ENCODE data around the gene PDSS2.

PDSS2 gene

GRCh38 chr6:107217248-107217647 lies 242.1 kb downstream of the PDSS2 start:
- Histone ChIP-seq H3K9ac (ENCODE audit: low read length in 5 of 5) (no peak overlapping the region), H3K27me3 (ENCODE audit: control insufficient read depth in 5 of 5, insufficient read depth in 4 of 5, low read length in 5 of 5) (no peaks in the 10 kb centered on the region), H3K4me1 (ENCODE audit: control insufficient read depth in 5 of 5, insufficient read depth in 5 of 5, low read length in 5 of 5) (no peaks in the 10 kb centered on the region), H3K4me3 (ENCODE audit: low read depth in 1 of 5, low read length in 5 of 5) (no peak overlapping the region), H3K9me3 (ENCODE audit: control insufficient read depth in 5 of 5, low read length in 5 of 5) (no peaks in the 10 kb centered on the region), H3K36me3 (ENCODE audit: control insufficient read depth in 5 of 5, insufficient read depth in 5 of 5, low read length in 5 of 5) (no peaks in the 10 kb centered on the region), H3K27ac (ENCODE audit: low read depth, low read length) (no peak overlapping the region)

DNA sequence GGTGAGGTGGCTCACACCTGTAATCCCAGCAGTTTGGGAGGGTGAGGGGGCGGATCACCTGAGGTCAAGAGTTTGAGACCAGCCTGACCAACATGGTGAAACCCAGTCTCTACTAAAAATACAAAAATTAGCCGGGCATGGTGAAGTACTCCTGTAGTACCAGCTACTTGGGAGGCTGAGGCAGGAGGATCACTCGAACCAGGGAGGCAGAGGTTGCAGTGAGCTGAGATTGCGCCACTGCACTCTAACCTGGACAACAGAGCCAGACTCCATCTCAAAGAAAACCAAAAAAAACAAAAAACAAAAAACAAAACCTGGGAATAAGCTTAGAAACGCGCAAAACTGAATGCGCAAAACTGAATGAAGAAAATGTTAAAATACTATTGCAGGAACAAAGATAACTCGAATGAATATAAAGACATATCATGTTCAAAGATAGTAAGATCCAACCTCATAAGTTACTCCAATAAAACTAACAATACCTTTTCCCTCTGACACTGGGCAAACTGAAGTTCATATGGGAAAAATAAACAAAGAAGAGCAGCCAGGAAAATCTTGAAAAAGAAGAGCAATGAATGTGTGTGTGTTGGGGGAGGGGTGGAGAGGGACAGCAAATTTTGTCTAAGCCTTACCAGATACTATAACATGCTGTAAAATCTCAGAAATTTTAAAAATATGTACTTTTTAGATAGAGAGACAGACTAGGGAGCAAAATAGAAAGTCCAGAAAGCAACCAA lies 243.0 kb downstream of the PDSS2 start:
- no peaks in the 10 kb centered on the region for H3K27me3 ChIP-seq (ENCODE audit: control insufficient read depth in 5 of 5, insufficient read depth in 4 of 5, low read length in 5 of 5)
- H3K9ac ChIP-seq (ENCODE audit: low read length in 5 of 5) = no peak overlapping the region
- no peak overlapping the region for H3K4me3 ChIP-seq (ENCODE audit: low read depth in 1 of 5, low read length in 5 of 5)
- no peaks in the 10 kb centered on the region for H3K9me3 ChIP-seq (ENCODE audit: control insufficient read depth in 5 of 5, low read length in 5 of 5)
- no peaks in the 10 kb centered on the region for H3K4me1 ChIP-seq (ENCODE audit: control insufficient read depth in 5 of 5, insufficient read depth in 5 of 5, low read length in 5 of 5)
- no peak overlapping the region for H3K27ac ChIP-seq (ENCODE audit: low read depth, low read length)
- H3K36me3 ChIP-seq (ENCODE audit: control insufficient read depth in 5 of 5, insufficient read depth in 5 of 5, low read length in 5 of 5) = no peaks in the 10 kb centered on the region

DNA sequence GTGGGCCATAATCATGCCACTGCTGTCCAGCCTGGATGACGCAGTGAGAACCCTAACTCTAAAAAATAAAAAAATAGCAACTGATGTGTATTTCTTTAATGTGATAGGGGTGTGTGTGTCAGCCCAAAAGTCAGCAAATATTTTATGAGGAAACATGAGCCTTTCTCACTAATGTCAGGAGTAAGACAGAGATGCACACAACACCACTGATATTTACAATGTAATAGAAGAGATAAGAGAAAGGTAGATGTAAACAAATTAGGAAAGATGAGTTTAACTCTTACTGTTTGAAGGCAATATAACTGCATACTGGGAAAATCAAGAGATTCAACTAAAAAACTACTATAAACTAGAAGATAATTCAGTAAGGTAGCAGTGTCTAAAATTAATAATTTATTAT lies 244.0 kb downstream of the PDSS2 start:
- Histone ChIP-seq H3K27ac (ENCODE audit: low read depth, low read length) (no peak overlapping the region), H3K9ac (ENCODE audit: low read length in 5 of 5) (no peak overlapping the region), H3K4me1 (ENCODE audit: control insufficient read depth in 5 of 5, insufficient read depth in 5 of 5, low read length in 5 of 5) (no peaks in the 10 kb centered on the region), H3K9me3 (ENCODE audit: control insufficient read depth in 5 of 5, low read length in 5 of 5) (no peaks in the 10 kb centered on the region), H3K4me3 (ENCODE audit: low read depth in 1 of 5, low read length in 5 of 5) (no peak overlapping the region), H3K27me3 (ENCODE audit: control insufficient read depth in 5 of 5, insufficient read depth in 4 of 5, low read length in 5 of 5) (no peaks in the 10 kb centered on the region), H3K36me3 (ENCODE audit: control insufficient read depth in 5 of 5, insufficient read depth in 5 of 5, low read length in 5 of 5) (peaks cover 0 to 2% (median 0%) of the 10 kb centered on the region in 5 donors)

DNA sequence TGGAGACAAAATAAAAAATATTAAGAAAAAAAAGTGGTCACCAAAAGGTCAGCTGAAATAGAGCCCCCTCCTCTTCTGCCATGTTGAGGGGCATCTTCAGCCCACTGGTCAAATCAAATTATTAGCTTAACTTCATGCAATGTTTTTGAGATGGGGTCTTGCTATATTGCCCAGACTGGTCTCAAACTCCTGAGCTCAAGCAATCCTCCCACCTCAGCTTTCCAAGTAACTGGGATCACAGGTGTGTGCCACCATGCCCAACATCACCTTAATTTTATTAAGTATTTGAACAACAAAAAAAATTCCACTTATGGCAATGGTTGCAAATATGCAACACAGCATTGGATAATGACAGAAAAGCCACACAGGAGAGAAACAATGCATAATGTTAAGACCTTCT lies 244.7 kb downstream of the PDSS2 start:
- Histone ChIP-seq H3K9me3 (ENCODE audit: control insufficient read depth in 5 of 5, low read length in 5 of 5) (no peaks in the 10 kb centered on the region), H3K4me3 (ENCODE audit: low read depth in 1 of 5, low read length in 5 of 5) (no peak overlapping the region), H3K27ac (ENCODE audit: low read depth, low read length) (no peak overlapping the region), H3K27me3 (ENCODE audit: control insufficient read depth in 5 of 5, insufficient read depth in 4 of 5, low read length in 5 of 5) (no peaks in the 10 kb centered on the region), H3K4me1 (ENCODE audit: control insufficient read depth in 5 of 5, insufficient read depth in 5 of 5, low read length in 5 of 5) (no peaks in the 10 kb centered on the region), H3K36me3 (ENCODE audit: control insufficient read depth in 5 of 5, insufficient read depth in 5 of 5, low read length in 5 of 5) (peaks cover 0 to 3% (median 0%) of the 10 kb centered on the region in 5 donors), H3K9ac (ENCODE audit: low read length in 5 of 5) (no peak overlapping the region)

DNA sequence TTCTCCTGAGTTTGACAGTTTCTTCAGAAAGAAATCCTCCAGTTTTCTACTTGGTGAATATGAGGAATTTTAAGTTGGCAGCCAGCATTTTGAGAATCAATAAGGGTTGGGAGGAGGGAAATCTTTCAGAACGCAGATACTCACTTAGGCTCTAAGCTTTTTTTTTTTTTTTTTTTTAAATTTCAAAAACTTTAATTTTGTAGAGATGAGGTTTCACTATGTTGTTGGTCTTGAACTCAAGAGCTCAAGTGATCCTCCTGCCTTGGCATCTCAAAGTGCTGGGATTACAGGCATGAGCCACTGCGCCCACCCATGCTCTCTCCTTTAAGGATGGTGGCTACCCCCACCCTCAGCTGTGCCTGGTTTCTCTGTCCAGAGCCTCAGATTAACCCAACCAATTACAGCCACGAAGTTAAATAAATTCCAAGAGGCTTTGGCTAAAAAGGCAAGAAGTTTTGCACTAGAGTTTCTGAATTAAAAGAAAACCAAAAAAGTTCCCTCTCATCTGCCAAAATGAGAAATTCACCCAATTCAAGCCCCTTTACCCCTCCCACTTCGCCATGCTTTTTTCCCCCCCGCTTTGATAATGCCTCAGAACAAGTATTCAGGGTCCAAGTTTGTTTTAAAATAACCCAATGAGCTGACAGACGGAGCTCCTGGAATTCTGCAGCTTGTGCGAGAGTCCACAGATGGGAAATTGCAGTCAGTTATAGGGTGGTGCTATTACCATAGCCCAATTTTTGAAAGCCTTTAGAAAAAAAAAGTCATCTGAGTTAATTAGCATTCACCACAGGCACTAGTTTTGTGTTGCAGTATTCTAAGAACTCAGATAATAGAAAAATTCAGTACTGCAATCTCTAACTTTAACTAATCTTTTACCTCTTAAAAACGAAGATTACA lies 249.7 kb downstream of the PDSS2 start:
- H3K4me1 ChIP-seq (ENCODE audit: control insufficient read depth in 5 of 5, insufficient read depth in 5 of 5, low read length in 5 of 5) = no peaks in the 10 kb centered on the region
- no peak overlapping the region for H3K4me3 ChIP-seq (ENCODE audit: low read depth in 1 of 5, low read length in 5 of 5)
- no peak overlapping the region for H3K9ac ChIP-seq (ENCODE audit: low read length in 5 of 5)
- H3K9me3 ChIP-seq (ENCODE audit: control insufficient read depth in 5 of 5, low read length in 5 of 5) = no peaks in the 10 kb centered on the region
- no peaks in the 10 kb centered on the region for H3K27me3 ChIP-seq (ENCODE audit: control insufficient read depth in 5 of 5, insufficient read depth in 4 of 5, low read length in 5 of 5)
- H3K36me3 ChIP-seq (ENCODE audit: control insufficient read depth in 5 of 5, insufficient read depth in 5 of 5, low read length in 5 of 5) = peaks cover 0 to 3% (median 3%) of the 10 kb centered on the region in 5 donors
- H3K27ac ChIP-seq (ENCODE audit: low read depth, low read length) = no peak overlapping the region

DNA sequence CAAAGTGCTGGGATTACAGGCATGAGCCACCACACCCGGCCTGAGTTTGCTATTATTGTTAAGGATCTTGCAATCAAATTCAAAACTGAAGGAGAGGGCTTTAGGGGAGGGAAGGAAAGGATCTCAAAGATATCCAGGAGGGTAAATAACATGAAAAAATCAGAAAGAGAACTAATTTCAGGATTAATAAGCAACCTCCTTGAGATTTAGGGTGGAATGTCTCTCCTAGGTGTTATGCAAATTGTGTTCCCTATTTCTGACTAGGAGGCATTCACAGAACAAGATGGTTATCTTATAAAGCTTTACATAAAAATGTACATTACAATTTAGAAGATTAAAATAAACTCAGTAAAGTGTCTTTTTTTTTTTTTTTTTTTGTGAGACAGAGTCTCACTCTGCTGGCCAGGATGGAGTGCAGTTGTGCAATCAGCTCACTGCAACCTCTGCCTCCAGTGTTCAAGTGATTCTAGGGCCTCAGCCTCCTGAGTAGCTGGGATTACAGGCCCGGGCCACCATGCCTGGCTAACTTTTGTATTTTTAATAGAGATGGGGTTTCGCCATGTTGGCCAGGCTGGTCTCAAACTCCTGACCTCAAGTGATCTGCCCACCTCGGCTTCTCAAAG lies 252.0 kb downstream of the PDSS2 start:
- no peaks in the 10 kb centered on the region for H3K27me3 ChIP-seq (ENCODE audit: control insufficient read depth in 5 of 5, insufficient read depth in 4 of 5, low read length in 5 of 5)
- H3K9me3 ChIP-seq (ENCODE audit: control insufficient read depth in 5 of 5, low read length in 5 of 5) = peaks cover 0 to 3% (median 0%) of the 10 kb centered on the region in 5 donors
- peaks cover 0 to 3% (median 3%) of the 10 kb centered on the region in 5 donors for H3K36me3 ChIP-seq (ENCODE audit: control insufficient read depth in 5 of 5, insufficient read depth in 5 of 5, low read length in 5 of 5)
- H3K9ac ChIP-seq (ENCODE audit: low read length in 5 of 5) = no peak overlapping the region
- no peak overlapping the region for H3K27ac ChIP-seq (ENCODE audit: low read depth, low read length)
- H3K4me1 ChIP-seq (ENCODE audit: control insufficient read depth in 5 of 5, insufficient read depth in 5 of 5, low read length in 5 of 5) = no peaks in the 10 kb centered on the region
- no peak overlapping the region for H3K4me3 ChIP-seq (ENCODE audit: low read depth in 1 of 5, low read length in 5 of 5)

- H3K27ac ChIP-seq (ENCODE audit: low read depth, low read length) = no peak overlapping the region
- H3K4me3 ChIP-seq (ENCODE audit: low read depth in 1 of 5, low read length in 5 of 5) = no peak overlapping the region
- H3K9me3 ChIP-seq (ENCODE audit: control insufficient read depth in 5 of 5, low read length in 5 of 5) = peaks cover 0 to 3% (median 0%) of the 10 kb centered on the region in 5 donors
- peaks cover 0 to 3% (median 2%) of the 10 kb centered on the region in 5 donors for H3K36me3 ChIP-seq (ENCODE audit: control insufficient read depth in 5 of 5, insufficient read depth in 5 of 5, low read length in 5 of 5)
- H3K27me3 ChIP-seq (ENCODE audit: control insufficient read depth in 5 of 5, insufficient read depth in 4 of 5, low read length in 5 of 5) = no peaks in the 10 kb centered on the region
- H3K4me1 ChIP-seq (ENCODE audit: control insufficient read depth in 5 of 5, insufficient read depth in 5 of 5, low read length in 5 of 5) = no peaks in the 10 kb centered on the region
- H3K9ac ChIP-seq (ENCODE audit: low read length in 5 of 5) = no peak overlapping the region
These were observed 254.0 kb downstream of the PDSS2 start for GRCh38 chr6:107205058-107205998.

DNA sequence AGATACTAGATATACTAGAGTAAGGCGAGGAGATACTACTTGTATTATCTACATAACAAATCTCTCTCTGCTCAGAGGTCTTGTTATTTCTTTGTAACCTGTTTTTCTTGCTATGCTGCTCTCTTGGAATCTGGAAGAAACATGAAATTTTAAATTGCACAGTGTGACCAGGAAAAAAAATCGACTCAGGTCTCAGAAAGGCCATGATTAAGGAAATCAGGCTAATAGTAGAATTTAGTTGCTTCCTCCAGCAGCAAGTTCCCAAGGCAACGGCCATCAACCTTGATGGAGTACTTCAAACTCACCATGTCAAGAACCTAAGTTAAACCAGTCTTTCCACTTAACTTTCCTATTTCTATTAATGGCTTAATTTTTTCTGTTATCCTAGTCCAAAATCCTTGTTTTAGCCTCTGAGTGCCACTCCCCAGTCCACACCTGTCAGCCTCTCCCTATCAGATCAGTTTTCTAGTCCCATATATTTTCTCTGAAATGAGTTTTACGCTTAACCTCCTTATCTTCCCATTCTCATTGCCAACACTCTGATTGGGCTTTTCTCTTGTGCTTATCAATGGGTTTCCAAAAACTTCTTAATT lies 256.4 kb downstream of the PDSS2 start:
- peaks cover 0 to 4% (median 3%) of the 10 kb centered on the region in 5 donors for H3K36me3 ChIP-seq (ENCODE audit: control insufficient read depth in 5 of 5, insufficient read depth in 5 of 5, low read length in 5 of 5)
- H3K27ac ChIP-seq (ENCODE audit: low read depth, low read length) = no peak overlapping the region
- H3K9me3 ChIP-seq (ENCODE audit: control insufficient read depth in 5 of 5, low read length in 5 of 5) = peaks cover 0 to 3% (median 0%) of the 10 kb centered on the region in 5 donors
- H3K27me3 ChIP-seq (ENCODE audit: control insufficient read depth in 5 of 5, insufficient read depth in 4 of 5, low read length in 5 of 5) = no peaks in the 10 kb centered on the region
- no peak overlapping the region for H3K9ac ChIP-seq (ENCODE audit: low read length in 5 of 5)
- H3K4me1 ChIP-seq (ENCODE audit: control insufficient read depth in 5 of 5, insufficient read depth in 5 of 5, low read length in 5 of 5) = no peaks in the 10 kb centered on the region
- H3K4me3 ChIP-seq (ENCODE audit: low read depth in 1 of 5, low read length in 5 of 5) = no peak overlapping the region
